ENCODE data around the gene ZNF837.
"Not testable (repeated sequence)": the region's sequence is repeated elsewhere in the genome, so short reads cannot be mapped to it uniquely, and the experiment has no call there.

Gene ZNF837

GRCh38 chr19:58380037-58380661 is 681 bp downstream of the ZNF837 start:
- no peak for TF ChIP-seq CTCF (IDR thresholded peaks at IDR 0.05; ENCODE audit: low read depth, low read length)
- Histone ChIP-seq H3K9me3 (no peaks in the 10 kb centered on the region), H3K27me3 (no peaks in the 10 kb centered on the region), H3K36me3 (no peaks in the 10 kb centered on the region), H3K4me3 (ENCODE audit: low read depth, low read length) (peak overlapping the region; percentile 81), H3K4me1 (no peaks in the 10 kb centered on the region)
- no peak for DNase-seq

GRCh38 chr19:58379246-58379645 is 1.6 kb downstream of the ZNF837 start:
- no peak for TF ChIP-seq CTCF (IDR thresholded peaks at IDR 0.05; ENCODE audit: low read depth, low read length)
- Histone ChIP-seq H3K4me3 (ENCODE audit: low read depth, low read length) (no peak overlapping the region), H3K4me1 (no peaks in the 10 kb centered on the region)

GRCh38 chr19:58376724-58377123 is 4.1 kb downstream of the ZNF837 start:
- H3K4me3 ChIP-seq (ENCODE audit: low read depth, low read length); H3K27me3 ChIP-seq; H3K9me3 ChIP-seq; H3K4me1 ChIP-seq; H3K36me3 ChIP-seq; DNase-seq: not testable (repeated sequence)

More at GRCh38 chr19:58379246-58379645, 1.6 kb downstream of the ZNF837 start:
- Histone ChIP-seq H3K9me3 (no peaks in the 10 kb centered on the region), H3K36me3 (no peaks in the 10 kb centered on the region), H3K27me3 (no peaks in the 10 kb centered on the region)
- no peak for DNase-seq

GRCh38 chr19:58374200-58374599 is 6.6 kb downstream of the ZNF837 start:
- no peaks in the 10 kb centered on the region; the same call in 1 of the 2 replicates for H3K9me3 ChIP-seq
- no peak for DNase-seq
- no peak for TF ChIP-seq CTCF (IDR thresholded peaks at IDR 0.05; ENCODE audit: low read depth, low read length)
- H3K27me3 ChIP-seq = no peaks in the 10 kb centered on the region
- no peaks in the 10 kb centered on the region for H3K4me1 ChIP-seq
- H3K36me3 ChIP-seq = no peaks in the 10 kb centered on the region
- no peak overlapping the region for H3K4me3 ChIP-seq (ENCODE audit: low read depth, low read length)

- no peak for TF ChIP-seq CTCF (IDR thresholded peaks at IDR 0.05; ENCODE audit: low read depth, low read length)
- Histone ChIP-seq H3K4me1 (no peaks in the 10 kb centered on the region), H3K4me3 (ENCODE audit: low read depth, low read length) (no peak overlapping the region), H3K27me3 (no peaks in the 10 kb centered on the region), H3K36me3 (no peaks in the 10 kb centered on the region), H3K9me3 (no peaks in the 10 kb centered on the region; the same call in 1 of the 2 replicates)
- DNase-seq = no peak
These were observed 8.3 kb downstream of the ZNF837 start for GRCh38 chr19:58372311-58373133.

- Histone ChIP-seq H3K27me3 (no peaks in the 10 kb centered on the region), H3K4me3 (ENCODE audit: low read depth, low read length) (no peak overlapping the region), H3K4me1 (no peaks in the 10 kb centered on the region), H3K9me3 (no peaks in the 10 kb centered on the region; the same call in 1 of the 2 replicates), H3K36me3 (no peaks in the 10 kb centered on the region)
- no peak for TF ChIP-seq CTCF (IDR thresholded peaks at IDR 0.05; ENCODE audit: low read depth, low read length)
- no peak for DNase-seq
These were observed 12.1 kb downstream of the ZNF837 start for GRCh38 chr19:58368561-58369360.
